GM18867 (cell line): ENCODE results near the gene CMTM8.
A peak's percentile ranks its signal among the peaks of the same experiment; 100 is the strongest.

ENCODE experiments used
- ATAC-seq: cut with Tn5 transposase; IDR thresholded peaks from one replicate; pipeline ENCODE4 v1.9.1; 2021; ENCODE audit warnings: mild to moderate bottlenecking, moderate library complexity; ENCODE audit not compliant: unreplicated experiment

The CMTM8 gene

GRCh38 chr3:32334675-32335074, 96.2 kb downstream of the CMTM8 start:
- ATAC-seq = peak; percentile 67

GRCh38 chr3:32335365-32336112, 97.1 kb downstream of the CMTM8 start:
- ATAC-seq = no peak

GRCh38 chr3:32336113-32336498, 97.6 kb downstream of the CMTM8 start:
- ATAC-seq = no peak

- no peak for ATAC-seq
Measured at GRCh38 chr3:32337505-32337904, 99.0 kb downstream of the CMTM8 start.

GRCh38 chr3:32340039-32340438, 101.6 kb downstream of the CMTM8 start:
- ATAC-seq = peak; percentile 54

- no peak for ATAC-seq
Measured at GRCh38 chr3:32340611-32341365, 102.3 kb downstream of the CMTM8 start.

- no peak for ATAC-seq
Measured at GRCh38 chr3:32347343-32348125, 109.1 kb downstream of the CMTM8 start.

GRCh38 chr3:32349184-32349583, 110.7 kb downstream of the CMTM8 start:
- no peak for ATAC-seq

GRCh38 chr3:32352563-32352962, 114.1 kb downstream of the CMTM8 start:
- ATAC-seq = no peak

- ATAC-seq = no peak
Measured at GRCh38 chr3:32353351-32353750, 114.9 kb downstream of the CMTM8 start.

GRCh38 chr3:32354362-32354778, 115.9 kb downstream of the CMTM8 start:
- ATAC-seq = no peak

- ATAC-seq = no peak
Measured at GRCh38 chr3:32355751-32356291, 117.3 kb downstream of the CMTM8 start.

GRCh38 chr3:32359766-32360492, 121.4 kb downstream of the CMTM8 start:
- no peak for ATAC-seq

- ATAC-seq = no peak
Measured at GRCh38 chr3:32360493-32360827, 122.0 kb downstream of the CMTM8 start.

- no peak for ATAC-seq
Measured at GRCh38 chr3:32366638-32367397, 128.3 kb downstream of the CMTM8 start.

- no peak for ATAC-seq
Measured at GRCh38 chr3:32367442-32367841, 129.0 kb downstream of the CMTM8 start.

GRCh38 chr3:32371461-32372212, 133.2 kb downstream of the CMTM8 start:
- ATAC-seq = no peak

GRCh38 chr3:32372213-32372490, 133.7 kb downstream of the CMTM8 start:
- no peak for ATAC-seq

GRCh38 chr3:32373276-32373675, 134.8 kb downstream of the CMTM8 start:
- ATAC-seq = no peak

- ATAC-seq = no peak
Measured at GRCh38 chr3:32373844-32374243, 135.4 kb downstream of the CMTM8 start.
